K562 (cell line): ENCODE results near the gene BPIFB6. TPM values are rescaled to one million over a fixed set of nuclear protein-coding genes. Genes with fewer than 3 reads are reported as not detected.

Source experiments
- ATAC-seq: fragments of 200-7000 bp; cut with Tn5 transposase; 3 replicates; pipeline ENCODE4 v1.9.1; 2020; ENCODE audit warnings: moderate library complexity
- BruUV-seq: library from RNA; stranded (reverse); fragments of 400-500 nt; replicated peaks from 2 replicates; lab custom pipeline; 2021; lab: Mats Ljungman, UMichigan
- CTCF ChIA-PET: fragments of 300-600 bp; formaldehyde crosslinking; extraction: SDS; loops from one replicate; lab custom pipeline; 2021; ENCODE audit warnings: low intra/inter-chr PET ratio; lab: Yijun Ruan, JAX
- POLR2A ChIA-PET: fragments of 300-600, 350-650 bp; sonication (Branson Sonifier 250); formaldehyde crosslinking; extraction: SDS; loops from one replicate; lab custom pipeline; 2021; ENCODE audit warnings: antibody characterized with exemption, inconsistent platforms; lab: Yijun Ruan, JAX
- DNase-seq, 4 experiments: peaks; one replicate each; pipeline versions ENCODE4 v3.0.0 to v3.0.0-alpha.2; 2011 to 2018; ENCODE audit warnings: low spot score in 3 of 4, mixed read lengths in 3 of 4; ENCODE audit errors: extremely low read depth in 1 of 4
- FAIRE-seq: peaks from 2 replicates; lab custom pipeline; 2011; peaks lifted over from hg19 to GRCh38; lab: Jason Lieb, UNC
- H2AFZ ChIP-seq: 2 replicates; pipeline ENCODE4 v1.6.0; 2011; ENCODE audit warnings: low read depth, low read length, control low read depth, inconsistent platforms
- H3K27ac ChIP-seq: fragments of 200-600 bp; 3 replicates; pipeline ENCODE4 v1.8.0; 2011; ENCODE audit warnings: low read depth, mild to moderate bottlenecking, control low read depth, inconsistent platforms, low read length, moderate library complexity, mixed read lengths; ENCODE audit errors: extremely low read depth
- H3K27me3 ChIP-seq, 2 experiments: fragments of 300-600 bp in 1 of 2; 2 replicates in 1 of 2; 3 replicates in 1 of 2; pipeline versions ENCODE4 v1.6.0 to v1.8.0; 2011; ENCODE audit warnings: inconsistent platforms in 2 of 2, low read length in 2 of 2, mild to moderate bottlenecking in 1 of 2, mixed read lengths in 1 of 2, moderate library complexity in 1 of 2; ENCODE audit not compliant: control insufficient read depth in 2 of 2, insufficient read depth in 2 of 2
- H3K36me3 ChIP-seq: fragments of 300-600 bp; 3 replicates; pipeline ENCODE4 v1.8.0; 2011; ENCODE audit warnings: mild to moderate bottlenecking, low read length, inconsistent platforms; ENCODE audit not compliant: control insufficient read depth, insufficient read depth
- H3K4me1 ChIP-seq, 2 experiments: fragments of 200-600 bp in 1 of 2; replicated peaks in 1 of 2; 2 replicates in 1 of 2; 3 replicates in 1 of 2; pipeline versions ENCODE4 v1.5.1 to v1.8.0; 2011; ENCODE audit warnings: inconsistent platforms in 2 of 2, low read length in 2 of 2, mild to moderate bottlenecking in 1 of 2, mixed read lengths in 1 of 2, moderate library complexity in 1 of 2; ENCODE audit not compliant: control insufficient read depth in 2 of 2, insufficient read depth in 2 of 2
- H3K4me2 ChIP-seq: 2 replicates; pipeline ENCODE4 v1.6.1; 2011; ENCODE audit warnings: low read length, control low read depth, inconsistent platforms, mixed read lengths; ENCODE audit not compliant: insufficient read depth
- H3K4me3 ChIP-seq: fragments of 200-600 bp; sonication (generic), shearing (Covaris generic); 2 replicates; pipeline ENCODE4 v1.5.1; 2016; ENCODE audit warnings: control low read depth, inconsistent platforms
- H3K79me2 ChIP-seq: fragments of 200-600 bp; 3 replicates; pipeline ENCODE4 v1.8.0; 2011; ENCODE audit warnings: low read length, inconsistent platforms; ENCODE audit not compliant: control insufficient read depth, insufficient read depth
- H3K9ac ChIP-seq, 2 experiments: 2 replicates each; pipeline versions ENCODE4 v1.6.0 to v1.6.1; 2011; ENCODE audit warnings: low read depth in 2 of 2, low read length in 2 of 2, control low read depth in 1 of 2, inconsistent platforms in 1 of 2, mild to moderate bottlenecking in 1 of 2, mixed read lengths in 1 of 2; ENCODE audit not compliant: insufficient read depth in 1 of 2
- H3K9me1 ChIP-seq: one replicate; pipeline ENCODE4 v1.6.0; 2011; ENCODE audit warnings: inconsistent platforms, mild to moderate bottlenecking, low read length, moderate library complexity; ENCODE audit not compliant: control insufficient read depth, insufficient read depth
- H3K9me3 ChIP-seq: replicated peaks from 2 replicates; pipeline ENCODE4 v1.5.1; 2011; ENCODE audit warnings: low read depth, low read length, inconsistent platforms; ENCODE audit not compliant: control insufficient read depth, insufficient read depth
- H4K20me1 ChIP-seq: replicated peaks from 2 replicates; pipeline ENCODE4 v1.6.1; 2011; ENCODE audit warnings: low read length, inconsistent platforms, mixed read lengths; ENCODE audit not compliant: control insufficient read depth, insufficient read depth
- NR0B1 ChIP-seq: fragments of 450-650 bp; IDR thresholded peaks from one replicate; pipeline ENCODE4 v1.6.1; 2018; ENCODE audit warnings: mild to moderate bottlenecking, moderate library complexity; ENCODE audit not compliant: partially characterized antibody
- RBM22 ChIP-seq: fragments of 200-400 bp; formaldehyde crosslinking; IDR thresholded peaks from 2 replicates; pipeline ENCODE4 v1.6.1; 2018; ENCODE audit warnings: low read length, low read depth; ENCODE audit not compliant: poor library complexity, severe bottlenecking
- YY1 ChIP-seq, 3 experiments: IDR thresholded peaks; 2 replicates each; pipeline ENCODE4 v1.6.1; 2011; ENCODE audit warnings: low read length in 2 of 3, mild to moderate bottlenecking in 2 of 3, moderate library complexity in 2 of 3, borderline replicate concordance in 1 of 3, control low read depth in 1 of 3, low read depth in 1 of 3; ENCODE audit not compliant: insufficient read depth in 3 of 3, insufficient replicate concordance in 2 of 3, control insufficient read depth in 1 of 3, insufficient read length in 1 of 3; ENCODE audit errors: extremely low read depth in 1 of 3
- ZNF263 ChIP-seq: sonication (generic); formaldehyde crosslinking; IDR thresholded peaks from 2 replicates; pipeline ENCODE4 v1.8.0; 2022; ENCODE audit warnings: mild to moderate bottlenecking, missing genetic modification reagents, borderline replicate concordance
- WGBS: fragments of 100-300 bp; shearing (Covaris generic); methylation state at CpG from one replicate; pipeline ENCODE4 v1.1.6; 2016; ENCODE audit warnings: low coverage, mixed read lengths; ENCODE audit not compliant: insufficient coverage; ENCODE audit errors: missing lambda C conversion rate; 5-methylcytosine and 5-hydroxymethylcytosine counted together
- in situ Hi-C: fragments of 300-500 bp; cut with MboI; formaldehyde crosslinking; loops from 4 replicates; pipeline ENCODE4 v1.15.0; 2018; ENCODE audit warnings: inconsistent platforms, mixed read lengths
- intact Hi-C: fragments of 100-400 bp; cut with micrococcal nuclease; formaldehyde crosslinking; loops from 2 replicates; pipeline ENCODE4 v1.14.2; 2022
- polyA plus RNA-seq, 8 experiments: library from polyadenylated mRNA; depleted of rRNA in 4 of 8; stranded (reverse) in 5 of 8; unstranded in 3 of 8; fragments of >200 nt; fragmentation: Nextera tagmentation in 2 of 8; fragmentation: Illumina TruSeq in 1 of 8; extraction: Ambion mirVana in 2 of 8; extraction: Trizol in 1 of 8; gene quantifications; 2 replicates each; pipeline versions ENCODE4 v1.2.1 to v1.2.3, GENCODE V29; 2011 to 2014; ENCODE audit warnings: inconsistent platforms in 1 of 8, missing spikeins in 1 of 8
- total RNA-seq, 7 experiments: library from RNA; depleted of rRNA in 6 of 7; stranded (reverse); fragments of >200 nt in 6 of 7; fragmentation: Illumina TruSeq in 2 of 7; extraction: Trizol in 2 of 7; gene quantifications; 2 replicates each; pipeline versions ENCODE4 v1.2.1 to v1.2.3, GENCODE V29; 2011 to 2021; ENCODE audit warnings: low replicate concordance in 1 of 7

The BPIFB6 gene
- total and polyA plus RNA-seq, 9 of the 15 experiments (the other 6 are each of a cell fraction or from before 2014, with no cell fraction given): not detected

DNA sequence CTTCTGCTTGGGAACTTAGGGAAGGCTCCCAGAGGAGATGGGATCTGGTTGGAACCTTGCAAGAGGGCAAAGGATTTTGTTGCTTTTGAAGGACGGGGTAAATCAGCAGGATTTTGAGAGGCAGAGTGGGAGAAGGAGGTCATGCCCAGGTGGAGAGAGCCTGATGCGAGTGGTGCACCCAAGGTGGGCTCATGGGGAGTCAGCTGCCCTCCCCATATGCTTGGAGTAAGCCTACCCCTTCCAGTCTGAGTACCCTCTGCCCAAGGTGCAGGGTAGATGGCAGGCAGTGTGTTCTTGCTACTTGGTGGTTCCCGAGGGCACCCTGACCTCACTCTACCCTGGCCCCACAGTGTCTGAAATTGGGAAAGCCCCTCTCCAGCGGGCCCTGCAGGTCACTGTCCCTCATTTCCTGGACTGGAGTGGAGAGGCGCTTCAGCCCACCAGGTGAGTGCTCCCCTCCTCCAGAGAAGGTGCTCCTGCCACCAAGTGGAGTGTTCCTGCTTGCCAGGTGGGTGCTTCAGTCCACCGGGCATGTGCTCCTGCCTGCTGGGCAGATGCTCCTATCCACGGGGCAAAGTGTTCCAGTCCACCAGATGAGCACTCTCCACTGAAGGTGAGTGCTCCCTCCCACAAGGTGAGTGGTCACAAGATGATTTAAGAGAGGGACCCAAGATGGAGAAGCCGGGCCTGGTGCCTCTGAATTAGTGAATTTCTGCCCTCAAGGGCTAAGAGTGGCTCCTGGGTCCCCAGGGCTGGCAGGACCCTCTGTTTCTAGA is 20.6 kb upstream of the BPIFB6 start:
- no peaks in the 10 kb centered on the region for H3K9me3 ChIP-seq
- FAIRE-seq (no peak), ATAC-seq (no peak), DNase-seq (no peak)
- H3K36me3 ChIP-seq: no peaks in the 10 kb centered on the region
- H3K9ac ChIP-seq: no peak overlapping the region
- intact Hi-C loops: no loop called here
- peaks cover 8 to 51% of the 10 kb centered on the region in 2 experiments; a peak in 4 of 5 replicates for H3K27me3 ChIP-seq
- CTCF ChIA-PET: no interaction called here
- H4K20me1 ChIP-seq: no peaks in the 10 kb centered on the region; the same call in 1 of the 2 replicates
- BruUV-seq: no TSS peak
- 1% methylated on average over 8 of the region's 8 CpGs for WGBS
- H3K27ac ChIP-seq: no peak overlapping the region
- H3K79me2 ChIP-seq: no peaks in the 10 kb centered on the region
- in situ Hi-C loops: no loop called here
- H3K4me3 ChIP-seq: no peak overlapping the region
- no peak overlapping the region for H3K4me2 ChIP-seq
- no peak overlapping the region for H2AFZ ChIP-seq
- TF ChIP-seq YY1 (IDR thresholded peaks at IDR 0.05; ENCODE audit: borderline replicate concordance in 1 of 3, control insufficient read depth in 1 of 3, extremely low read depth in 1 of 3, insufficient read depth in 3 of 3, insufficient read length in 1 of 3, insufficient replicate concordance in 2 of 3, low read depth in 1 of 3, low read length in 2 of 3) (no peak), NR0B1 (no peak), ZNF263 (peak; percentile 93), RBM22 (no peak)
- TF ChIP-seq, all 486 proteins: peak for 1
- Histone ChIP-seq H3K9me1 (no peaks in the 10 kb centered on the region), H3K4me1 (no peaks in the 10 kb centered on the region; a peak in 1 of 5 replicates)
- POLR2A ChIA-PET: no interaction called here
